SH-SY5Y (cell line): ENCODE data around the gene RHOG.

Source experiments
- GATA2 ChIP-seq: IDR thresholded peaks from 2 replicates; pipeline ENCODE4 v1.6.1; 2011; ENCODE audit warnings: mild to moderate bottlenecking, low read depth, low read length
- GATA3 ChIP-seq: IDR thresholded peaks from 2 replicates; pipeline ENCODE4 v1.6.1; 2011; ENCODE audit warnings: low read depth, mild to moderate bottlenecking, low read length, moderate library complexity

GRCh38 chr11:3861683-3862082 lies 20.9 kb upstream of the RHOG start:
- TF ChIP-seq GATA3 (no peak), GATA2 (no peak)
